Keratinocyte (primary cell): ENCODE results near the gene USP44. TPM values are rescaled to one million over a fixed set of nuclear protein-coding genes. Genes with fewer than 3 reads are reported as not detected.

Experiments
- DNase-seq: peaks from one replicate; pipeline ENCODE4 v3.0.0-alpha.2; 2011; ENCODE audit warnings: low read depth, missing footprints, low spot score
- FAIRE-seq: peaks from 2 replicates; lab custom pipeline; 2011; peaks lifted over from hg19 to GRCh38; lab: Jason Lieb, UNC
- H2AFZ ChIP-seq: 2 replicates; pipeline ENCODE4 v1.6.0; 2012; ENCODE audit warnings: low read length, control low read depth, inconsistent platforms; ENCODE audit not compliant: control insufficient read depth
- H3K27ac ChIP-seq: 2 replicates; pipeline ENCODE4 v1.5.1; 2011; ENCODE audit warnings: low read length; ENCODE audit not compliant: control insufficient read depth, insufficient read depth
- H3K27me3 ChIP-seq: 3 replicates; pipeline ENCODE4 v1.6.0; 2011; ENCODE audit warnings: low read length; ENCODE audit not compliant: control insufficient read depth, insufficient read depth; ENCODE audit errors: extremely low read depth
- H3K36me3 ChIP-seq, 2 experiments: 2 replicates in 1 of 2; 3 replicates in 1 of 2; pipeline ENCODE4 v1.5.1; 2011; ENCODE audit warnings: low read length in 2 of 2, mild to moderate bottlenecking in 1 of 2; ENCODE audit not compliant: control insufficient read depth in 2 of 2, insufficient read depth in 2 of 2; ENCODE audit errors: extremely low read depth in 1 of 2
- H3K4me1 ChIP-seq: 3 replicates; pipeline ENCODE4 v1.5.1; 2011; ENCODE audit warnings: low read length; ENCODE audit not compliant: control insufficient read depth, insufficient read depth; ENCODE audit errors: extremely low read depth
- H3K4me2 ChIP-seq: 3 replicates; pipeline ENCODE4 v1.6.0; 2011; ENCODE audit warnings: low read depth, low read length; ENCODE audit not compliant: control insufficient read depth, insufficient read depth; ENCODE audit errors: extremely low read depth
- H3K4me3 ChIP-seq, 3 experiments: fragments of 200-600 bp in 1 of 3; sonication (generic) in 1 of 3; 2 replicates in 2 of 3; 3 replicates in 1 of 3; pipeline ENCODE4 v1.5.1; 2011 to 2016; ENCODE audit warnings: low read length in 3 of 3, mild to moderate bottlenecking in 3 of 3, control low read depth in 2 of 3, inconsistent platforms in 1 of 3, low read depth in 1 of 3, mixed read lengths in 1 of 3, mixed run types in 1 of 3, moderate library complexity in 1 of 3; ENCODE audit not compliant: control insufficient read depth in 2 of 3, insufficient read depth in 2 of 3; ENCODE audit errors: extremely low read depth in 1 of 3
- H3K79me2 ChIP-seq: 2 replicates; pipeline ENCODE4 v1.6.0; 2012; ENCODE audit warnings: low read length; ENCODE audit not compliant: control insufficient read depth, insufficient read depth
- H3K9ac ChIP-seq: 3 replicates; pipeline ENCODE4 v1.6.0; 2011; ENCODE audit warnings: low read length; ENCODE audit not compliant: control insufficient read depth, insufficient read depth; ENCODE audit errors: extremely low read depth
- H3K9me1 ChIP-seq: 3 replicates; pipeline ENCODE4 v1.6.0; 2011; ENCODE audit warnings: low read length; ENCODE audit not compliant: control insufficient read depth, insufficient read depth; ENCODE audit errors: extremely low read depth
- H3K9me3 ChIP-seq: 2 replicates; pipeline ENCODE4 v1.5.1; 2012; ENCODE audit warnings: low read depth, low read length; ENCODE audit not compliant: control insufficient read depth
- H4K20me1 ChIP-seq: 3 replicates; pipeline ENCODE4 v1.6.0; 2011; ENCODE audit warnings: low read length; ENCODE audit not compliant: control insufficient read depth, insufficient read depth; ENCODE audit errors: extremely low read depth
- EZH2 ChIP-seq: IDR thresholded peaks from one replicate; pipeline ENCODE4 v1.6.1; 2012; ENCODE audit warnings: inconsistent platforms, mild to moderate bottlenecking, low read length, moderate library complexity
- dilution Hi-C: fragments of 300-500 bp; cut with MboI; formaldehyde crosslinking; loops from one replicate; pipeline ENCODE4 v1.7.0; 2020; ENCODE audit warnings: low sequenced_read_pairs; ENCODE audit not compliant: extremely low pct_ligation_motif_present
- polyA plus RNA-seq, 5 experiments: library from polyadenylated mRNA; depleted of rRNA in 3 of 5; stranded (reverse) in 3 of 5; stranded (forward) in 1 of 5; unstranded in 1 of 5; fragments of >200 nt; gene quantifications; 1 replicate in 1 of 5; 2 replicates in 3 of 5; 3 replicates in 1 of 5; pipeline versions ENCODE4 v1.2.1 to v1.2.3, GENCODE V29; 2011 to 2012; ENCODE audit warnings: missing spikeins in 2 of 5, low read depth in 1 of 5, low replicate concordance in 1 of 5
- TF ChIP-seq, protein P1 (sequence below), 3 experiments: IDR thresholded peaks in 1 of 3; conservative IDR thresholded peaks in 1 of 3; optimal IDR thresholded peaks in 1 of 3; 2 replicates in 2 of 3; 3 replicates in 1 of 3; pipeline versions ENCODE3 to v1.5.1; 2011; ENCODE audit warnings: low read length in 3 of 3, mild to moderate bottlenecking in 3 of 3, moderate library complexity in 2 of 3, control low read depth in 1 of 3, inconsistent platforms in 1 of 3; ENCODE audit not compliant: insufficient read depth in 2 of 3; ENCODE audit errors: extremely low read depth in 1 of 3

Gene USP44
- polyA plus RNA-seq, 1 donor (not counting 4 experiments of a cell fraction or from before 2014, with no cell fraction given) = 0.18 TPM

DNA sequence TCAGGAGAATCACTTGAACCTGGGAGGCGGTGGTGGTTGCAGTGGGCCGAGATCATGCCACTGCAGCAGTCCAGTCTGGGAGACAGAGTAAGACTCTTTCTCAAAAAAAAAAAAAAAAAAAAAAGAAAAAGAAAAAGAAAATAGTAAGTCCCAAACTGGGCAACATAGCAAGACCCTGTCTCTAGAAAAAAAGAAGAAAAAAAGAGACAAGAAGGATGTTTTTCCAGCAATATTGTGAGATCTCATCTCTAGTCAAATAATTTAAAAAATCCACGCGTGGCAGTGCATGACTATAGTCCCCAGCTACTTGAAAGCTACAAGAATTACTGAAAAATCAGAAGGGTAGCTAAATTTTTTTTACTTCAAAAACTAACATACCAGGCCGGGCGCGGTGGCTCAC, 8.0 kb downstream of the USP44 start:
- H3K9me1 ChIP-seq = no peaks in the 10 kb centered on the region
- no peak overlapping the region for H3K4me3 ChIP-seq
- H3K36me3 ChIP-seq = no peaks in the 10 kb centered on the region
- H3K27me3 ChIP-seq = peaks cover 16% of the 10 kb centered on the region
- H2AFZ ChIP-seq = no peak overlapping the region
- peaks cover 4% of the 10 kb centered on the region for H3K4me1 ChIP-seq
- H3K9ac ChIP-seq = no peak overlapping the region
- FAIRE-seq (no peak), DNase-seq (no peak)
- H4K20me1 ChIP-seq = no peaks in the 10 kb centered on the region
- TF ChIP-seq, protein P1, sequence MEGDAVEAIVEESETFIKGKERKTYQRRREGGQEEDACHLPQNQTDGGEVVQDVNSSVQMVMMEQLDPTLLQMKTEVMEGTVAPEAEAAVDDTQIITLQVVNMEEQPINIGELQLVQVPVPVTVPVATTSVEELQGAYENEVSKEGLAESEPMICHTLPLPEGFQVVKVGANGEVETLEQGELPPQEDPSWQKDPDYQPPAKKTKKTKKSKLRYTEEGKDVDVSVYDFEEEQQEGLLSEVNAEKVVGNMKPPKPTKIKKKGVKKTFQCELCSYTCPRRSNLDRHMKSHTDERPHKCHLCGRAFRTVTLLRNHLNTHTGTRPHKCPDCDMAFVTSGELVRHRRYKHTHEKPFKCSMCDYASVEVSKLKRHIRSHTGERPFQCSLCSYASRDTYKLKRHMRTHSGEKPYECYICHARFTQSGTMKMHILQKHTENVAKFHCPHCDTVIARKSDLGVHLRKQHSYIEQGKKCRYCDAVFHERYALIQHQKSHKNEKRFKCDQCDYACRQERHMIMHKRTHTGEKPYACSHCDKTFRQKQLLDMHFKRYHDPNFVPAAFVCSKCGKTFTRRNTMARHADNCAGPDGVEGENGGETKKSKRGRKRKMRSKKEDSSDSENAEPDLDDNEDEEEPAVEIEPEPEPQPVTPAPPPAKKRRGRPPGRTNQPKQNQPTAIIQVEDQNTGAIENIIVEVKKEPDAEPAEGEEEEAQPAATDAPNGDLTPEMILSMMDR (optimal IDR thresholded peaks at IDR 0.05 in 1 of 3, IDR thresholded peaks at IDR 0.05 in 1 of 3, conservative IDR thresholded peaks at IDR 0.05 in 1 of 3; ENCODE audit: extremely low read depth in 1 of 3, insufficient read depth in 2 of 3, low read length in 3 of 3) = no peak
- TF ChIP-seq EZH2 = no peak
- no peak overlapping the region for H3K4me2 ChIP-seq
- H3K27ac ChIP-seq = no peak overlapping the region
- H3K9me3 ChIP-seq = no peaks in the 10 kb centered on the region
- no peaks in the 10 kb centered on the region for H3K79me2 ChIP-seq
- dilution Hi-C loops = no loop called here

DNA sequence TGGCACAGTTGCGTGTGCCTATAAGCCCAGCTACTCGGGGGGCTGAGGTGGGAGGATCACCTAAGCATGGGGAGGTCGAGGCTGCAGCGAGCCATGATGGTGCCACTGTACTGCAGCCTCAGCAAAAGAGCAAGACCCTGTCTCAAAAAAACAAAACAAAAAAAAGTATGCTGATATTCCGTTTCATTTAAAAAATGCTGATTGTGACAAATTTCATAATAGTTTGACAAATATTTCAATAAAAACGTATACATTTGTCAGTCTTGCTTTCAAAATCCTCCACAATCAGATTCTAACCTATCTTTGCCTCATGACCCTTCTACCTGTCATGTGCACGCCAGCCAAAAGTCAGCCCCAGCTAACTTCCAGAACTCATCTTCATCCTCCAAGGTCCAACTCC, 9.8 kb downstream of the USP44 start:
- no peak overlapping the region for H3K27ac ChIP-seq
- H3K27me3 ChIP-seq = peaks cover 3% of the 10 kb centered on the region
- FAIRE-seq = no peak
- no peak overlapping the region for H2AFZ ChIP-seq
- no peaks in the 10 kb centered on the region for H3K9me3 ChIP-seq
- DNase-seq = no peak
- TF ChIP-seq EZH2 = no peak
- TF ChIP-seq, protein P1 (optimal IDR thresholded peaks at IDR 0.05 in 1 of 3, IDR thresholded peaks at IDR 0.05 in 1 of 3, conservative IDR thresholded peaks at IDR 0.05 in 1 of 3; ENCODE audit: extremely low read depth in 1 of 3, insufficient read depth in 2 of 3, low read length in 3 of 3) = no peak
- dilution Hi-C loops = no loop called here
- no peaks in the 10 kb centered on the region for H3K9me1 ChIP-seq
- no peak overlapping the region for H3K4me2 ChIP-seq
- H3K4me3 ChIP-seq = no peak overlapping the region
- no peaks in the 10 kb centered on the region for H4K20me1 ChIP-seq
- H3K79me2 ChIP-seq = no peaks in the 10 kb centered on the region
- H3K9ac ChIP-seq = no peak overlapping the region
- no peaks in the 10 kb centered on the region for H3K36me3 ChIP-seq
- no peaks in the 10 kb centered on the region for H3K4me1 ChIP-seq
